NCI-H82 treated with DMSO at 0.1 percent for 48 hours (cell line): ENCODE data around the gene FSTL1.

ENCODE experiments used
- DNase-seq: peaks from one replicate; lab custom pipeline; 2025; ENCODE audit not compliant: unreplicated experiment; lab: John Stamatoyannopoulos, UW

FSTL1 gene

DNA sequence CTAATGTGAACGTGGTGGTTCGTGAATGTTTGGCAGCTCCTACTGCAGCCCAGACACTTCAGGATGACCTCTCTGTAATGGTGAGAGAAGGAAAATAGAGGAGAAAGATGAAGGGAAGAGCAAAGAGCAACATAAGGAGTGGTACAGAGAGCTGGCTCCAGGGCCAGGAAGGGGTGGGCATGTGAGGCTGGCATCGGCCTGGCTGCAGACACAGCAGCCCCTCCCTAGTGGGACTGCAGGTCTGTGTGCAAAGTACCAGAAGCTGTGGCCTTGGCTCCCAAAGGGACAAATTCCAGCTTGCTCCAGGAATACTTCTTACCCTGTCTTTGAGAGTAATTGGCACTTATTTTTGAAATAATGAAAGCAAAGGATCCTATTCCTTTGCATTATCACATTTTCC is 10.0 kb downstream of the FSTL1 start:
- no peak for DNase-seq

DNA sequence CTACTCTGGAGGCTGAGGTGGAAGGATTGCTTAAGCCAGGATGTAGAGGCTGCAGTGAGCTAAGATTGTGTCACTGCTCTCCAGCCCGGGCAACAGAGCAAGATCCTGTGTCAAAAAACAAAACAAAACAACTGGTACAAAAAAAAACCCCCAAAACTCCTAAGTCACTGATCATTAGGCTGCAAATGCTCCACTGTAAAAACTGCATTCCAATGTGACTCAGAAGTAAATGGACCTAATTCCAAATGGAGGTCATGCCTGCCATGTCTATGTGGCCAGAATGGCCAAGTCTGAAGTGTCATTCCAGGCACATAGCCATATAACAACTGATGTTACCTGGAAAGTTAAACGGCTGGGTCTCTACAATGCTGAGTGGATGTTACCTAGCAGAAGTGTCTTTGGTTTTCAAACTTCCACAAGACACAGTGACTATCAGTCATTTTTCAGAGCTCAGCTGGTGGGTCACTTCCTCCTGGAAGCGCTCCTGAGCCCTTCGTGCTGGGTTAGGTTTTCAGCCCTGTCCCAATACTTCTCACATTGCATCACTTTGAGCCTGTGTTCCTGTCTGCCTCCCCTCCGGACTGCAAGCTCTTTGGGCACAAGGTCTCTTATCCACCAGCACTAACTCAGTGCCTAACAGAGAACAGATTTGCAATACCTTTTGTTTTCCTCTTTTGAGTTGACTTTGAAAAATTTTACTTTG is 10.6 kb downstream of the FSTL1 start:
- DNase-seq, result no peak

DNA sequence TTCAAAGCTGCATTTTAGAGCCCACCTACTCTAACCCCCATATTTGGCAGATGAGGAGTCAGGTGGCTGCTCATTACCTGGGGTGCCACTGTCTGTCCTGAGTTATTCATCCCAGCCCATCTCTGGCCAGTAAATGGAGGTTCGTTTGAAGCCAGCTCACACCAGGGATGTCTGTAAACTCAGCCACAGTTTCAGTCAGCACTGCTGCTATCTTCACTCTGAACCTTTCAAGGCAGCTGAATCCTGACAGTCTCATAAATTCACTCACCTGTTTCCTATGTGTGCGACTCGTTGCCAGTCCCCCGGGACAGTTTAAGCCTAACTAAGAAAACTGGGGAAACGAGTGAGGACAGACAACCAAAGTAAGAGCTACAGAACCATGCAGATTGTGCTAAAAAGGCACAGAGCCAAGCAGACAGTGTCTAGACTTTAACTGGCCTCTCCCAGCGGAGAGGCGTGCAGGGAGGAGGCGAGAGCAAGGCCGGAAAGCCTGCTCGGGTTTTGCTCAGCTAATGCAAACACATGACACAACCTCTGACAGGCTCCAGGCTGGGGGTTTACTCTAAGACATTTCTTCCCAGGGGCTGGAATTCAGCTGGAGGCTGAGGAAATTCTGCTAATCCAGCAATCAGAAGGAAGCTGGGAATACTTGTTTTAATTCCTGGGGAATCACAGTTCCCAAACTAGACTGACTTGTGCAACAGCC is 12.0 kb downstream of the FSTL1 start:
- DNase-seq, result no peak

DNA sequence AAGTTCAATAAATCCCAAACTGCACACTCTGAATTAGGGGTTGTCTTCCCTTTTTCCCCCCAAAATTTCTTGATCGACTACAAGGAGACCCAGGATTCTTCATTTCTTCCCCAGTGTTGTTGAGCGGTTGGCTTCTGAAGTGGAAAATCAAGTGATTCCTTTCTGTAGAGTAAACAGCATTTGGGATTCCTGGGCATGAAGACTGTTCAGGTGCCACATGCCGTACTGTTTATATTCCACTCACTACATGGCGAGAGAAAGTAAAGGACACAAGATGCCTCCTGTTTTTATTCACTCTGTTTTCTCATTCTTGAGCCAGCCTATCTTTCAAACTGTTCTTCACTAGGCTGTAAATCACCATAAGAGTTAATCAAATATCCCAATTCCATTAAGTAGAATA is 12.6 kb downstream of the FSTL1 start:
- DNase-seq, result no peak

DNA sequence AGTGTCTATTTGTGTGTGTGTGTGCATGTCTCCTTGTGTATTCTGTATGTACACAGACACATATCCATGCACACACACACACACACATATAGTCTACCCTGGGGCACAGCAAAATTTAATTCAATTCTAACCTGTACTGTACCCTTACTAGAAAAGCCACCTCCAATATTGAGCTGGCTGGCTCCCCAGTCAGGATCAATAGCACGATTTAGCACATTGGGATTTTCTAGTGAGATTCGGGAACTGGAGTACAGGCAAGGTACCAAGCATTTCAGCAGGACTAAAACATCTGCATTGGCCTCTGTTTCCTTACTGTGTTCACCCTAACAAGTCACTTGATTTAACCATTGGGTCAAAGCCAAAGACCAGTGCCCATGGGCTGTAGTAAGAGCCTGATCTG is 13.2 kb downstream of the FSTL1 start:
- no peak for DNase-seq

DNA sequence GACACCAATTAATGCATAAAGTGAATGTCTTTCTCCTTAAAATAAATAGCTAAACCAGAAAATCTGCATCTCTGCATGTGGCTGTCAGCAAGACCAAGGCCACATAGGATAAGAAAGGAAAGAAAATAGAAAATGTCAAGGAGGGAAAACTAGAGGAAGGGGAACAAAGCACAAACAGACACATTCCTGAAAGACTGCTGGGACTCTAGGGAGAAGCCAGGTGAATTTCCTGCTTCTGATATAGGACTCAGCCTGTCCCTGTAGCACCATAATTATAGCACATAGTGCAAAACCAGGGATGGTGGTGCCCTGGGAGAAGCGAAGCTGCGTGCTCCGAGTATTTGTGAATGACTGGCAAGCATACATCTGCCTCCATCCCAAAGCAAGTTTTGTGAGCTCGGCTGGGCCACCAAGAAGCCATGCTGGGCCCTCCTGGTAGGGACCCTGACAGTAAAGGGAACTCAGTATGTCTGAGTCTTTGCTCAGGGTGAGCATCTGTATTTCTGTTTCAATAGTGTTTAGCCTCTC is 14.2 kb downstream of the FSTL1 start:
- no peak for DNase-seq

DNA sequence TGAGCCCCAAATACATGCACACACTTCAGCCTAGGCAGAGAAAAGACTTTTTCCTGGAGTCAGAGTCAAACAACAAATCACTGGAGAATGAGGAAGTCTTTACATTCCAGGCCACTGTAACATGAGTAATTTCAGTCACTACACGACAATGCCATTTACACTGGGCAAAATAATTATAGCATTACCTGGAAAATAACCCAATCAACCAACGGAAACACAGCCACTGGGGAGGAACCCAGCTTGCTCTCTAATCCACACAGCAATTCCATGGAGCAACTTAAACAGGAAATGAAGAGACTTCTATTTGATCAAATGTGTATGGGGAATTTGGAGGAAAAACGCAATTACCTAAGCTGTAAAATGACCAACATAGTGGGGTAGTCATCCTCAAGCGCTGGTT is 15.2 kb downstream of the FSTL1 start:
- DNase-seq, result no peak

DNA sequence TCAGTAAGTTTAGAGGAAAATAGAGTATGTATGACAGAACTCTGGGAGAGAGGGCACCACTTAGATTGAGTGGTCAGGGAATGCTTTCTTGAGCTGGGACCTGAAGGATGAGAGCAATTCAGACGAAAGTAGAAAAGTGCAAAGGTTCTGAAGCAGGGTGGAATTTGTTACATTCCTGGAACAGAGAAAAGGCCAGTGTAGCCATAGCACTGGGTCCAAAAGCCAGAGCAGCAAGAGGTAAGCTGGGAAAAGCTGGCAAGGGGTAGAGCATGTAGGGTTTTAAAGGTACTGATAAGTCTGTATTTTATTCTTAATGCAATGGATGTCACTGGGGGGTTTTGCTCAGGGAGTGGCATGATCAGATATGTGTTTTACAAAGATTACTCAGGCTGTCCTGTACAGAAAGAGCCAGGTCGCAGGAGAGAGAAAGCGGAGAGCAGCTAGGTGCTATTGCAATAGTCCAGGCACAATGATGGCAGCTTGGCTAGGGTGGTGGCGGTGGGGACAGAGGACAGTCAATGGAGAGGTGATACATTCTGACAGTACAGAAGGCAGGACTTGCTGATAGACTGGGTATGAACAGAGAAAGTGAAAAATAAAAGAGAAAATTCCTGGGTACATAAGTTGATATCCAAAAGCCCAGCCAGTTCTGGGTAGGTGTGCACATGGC is 17.0 kb downstream of the FSTL1 start:
- no peak for DNase-seq

DNA sequence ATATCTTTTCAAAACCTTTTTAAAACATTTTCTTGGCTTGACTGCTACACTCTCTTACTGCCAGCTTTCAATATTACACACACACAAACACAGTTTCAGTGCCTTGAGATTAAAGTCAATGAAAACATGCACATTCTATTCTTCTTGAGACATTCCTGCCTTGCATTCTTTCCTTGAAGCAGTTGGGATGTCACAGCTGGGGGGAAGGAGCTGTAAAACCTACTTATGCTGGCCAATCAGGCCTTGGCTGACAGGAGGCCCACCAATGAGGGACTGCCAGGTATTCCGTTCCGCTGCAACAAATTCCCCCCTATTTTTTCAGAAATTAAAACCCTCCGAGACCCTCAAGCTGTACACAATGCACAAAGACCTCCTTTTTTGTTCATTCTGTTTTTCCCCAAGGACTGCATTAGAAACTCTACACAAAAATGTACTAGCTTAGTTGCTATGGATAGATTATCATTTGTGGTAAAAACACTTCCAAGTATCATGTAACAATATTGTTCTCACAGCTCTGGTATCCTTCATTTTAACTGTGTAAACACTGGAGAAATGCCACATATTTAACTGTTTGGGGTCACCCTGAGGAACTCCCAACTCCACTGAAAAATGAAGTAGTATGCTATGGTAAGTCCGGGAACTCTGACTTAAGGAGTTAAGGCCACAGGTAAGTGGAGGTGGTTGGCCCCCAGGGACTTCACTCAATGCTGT is 18.5 kb downstream of the FSTL1 start:
- DNase-seq, result no peak

DNA sequence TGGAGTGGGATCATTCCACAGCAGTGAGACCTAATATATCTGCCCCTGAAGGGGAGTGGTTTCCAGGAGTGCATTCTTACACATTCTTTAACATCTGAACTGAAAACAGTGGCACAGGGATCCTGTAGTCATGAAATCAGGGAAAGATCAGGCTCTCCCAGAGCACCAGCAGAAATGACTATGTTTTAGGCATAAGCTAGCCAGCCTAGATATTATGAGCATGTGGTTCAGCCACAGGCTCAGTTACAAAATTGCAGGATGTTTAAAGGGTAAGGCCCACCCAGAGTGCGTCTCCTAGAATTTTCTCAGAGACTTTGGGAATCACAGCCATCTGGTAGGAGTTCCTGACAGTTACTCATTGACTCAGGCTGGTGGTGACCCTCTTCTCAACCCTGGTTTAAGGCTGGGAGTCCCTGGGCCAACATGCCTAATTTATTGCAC is 20.9 kb downstream of the FSTL1 start:
- DNase-seq, result no peak

DNA sequence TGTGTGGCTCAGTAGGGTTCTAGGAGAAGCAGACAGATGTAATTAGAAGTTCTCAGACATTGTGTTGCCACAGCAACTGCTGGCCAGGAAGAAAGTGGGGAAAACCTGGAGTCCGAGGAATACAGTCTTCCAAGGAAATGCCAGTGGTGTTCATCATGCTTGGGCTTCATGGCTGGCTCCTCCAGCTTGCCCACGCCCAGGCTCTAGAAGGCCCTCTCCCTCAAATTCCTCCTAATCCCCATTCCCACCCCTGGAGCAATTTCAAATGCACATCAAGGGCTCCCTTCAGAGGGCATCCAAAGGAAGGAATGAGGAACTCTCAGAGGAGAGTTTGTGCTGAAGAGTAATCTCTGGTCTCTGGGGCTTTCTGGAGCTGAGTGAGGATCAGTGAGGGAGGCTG is 21.9 kb downstream of the FSTL1 start:
- no peak for DNase-seq

DNA sequence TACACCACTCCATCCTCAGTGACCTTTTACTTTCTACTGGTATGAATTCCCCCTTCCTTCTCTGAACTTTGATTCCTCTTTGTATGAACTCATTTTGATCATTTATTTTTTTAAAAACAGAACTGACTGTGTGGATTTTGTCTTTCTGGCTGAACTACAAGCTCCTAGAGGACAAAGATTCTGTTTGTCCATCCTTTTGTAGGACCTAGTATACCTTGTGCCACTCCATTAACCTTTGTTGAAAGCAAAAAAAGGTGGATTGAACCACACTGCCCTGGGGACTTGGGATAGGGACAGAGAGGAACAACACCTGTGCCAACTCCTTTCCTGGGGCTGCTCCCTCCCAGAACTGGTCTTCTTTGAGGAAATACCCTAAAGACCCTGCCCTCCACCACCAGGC is 23.6 kb downstream of the FSTL1 start:
- DNase-seq, result no peak

DNA sequence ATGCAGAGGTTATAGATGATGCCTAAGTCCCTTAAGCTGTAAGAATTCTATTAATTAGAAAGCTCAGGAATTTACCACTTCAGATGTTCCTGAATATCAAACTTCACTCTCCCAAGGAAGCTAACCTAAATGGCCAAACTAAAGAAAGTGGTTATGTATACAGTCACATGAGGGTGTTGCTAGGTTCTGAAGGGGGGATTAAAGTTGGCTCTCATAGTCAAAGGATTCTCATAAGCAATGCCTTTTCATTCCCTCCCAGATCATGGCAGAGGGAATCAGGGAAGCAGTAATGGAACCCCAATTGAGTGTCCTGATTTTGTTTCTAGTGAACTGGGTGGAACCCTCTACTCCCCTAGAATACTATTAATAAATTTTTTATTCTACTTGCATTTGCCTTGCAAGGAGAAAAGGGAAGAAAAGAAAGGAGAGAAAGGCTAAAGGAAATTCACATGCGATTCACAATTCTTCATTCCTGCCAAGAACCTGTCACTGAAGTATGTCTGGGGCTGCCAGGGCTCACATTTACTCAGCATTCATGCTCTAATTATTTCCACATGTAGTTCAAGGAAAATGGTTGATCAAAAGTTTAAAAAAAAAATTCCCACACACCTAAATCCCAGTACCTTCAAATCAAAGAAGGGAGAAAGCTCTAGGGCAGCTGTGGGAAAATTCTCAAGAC is 25.1 kb downstream of the FSTL1 start:
- no peak for DNase-seq

DNA sequence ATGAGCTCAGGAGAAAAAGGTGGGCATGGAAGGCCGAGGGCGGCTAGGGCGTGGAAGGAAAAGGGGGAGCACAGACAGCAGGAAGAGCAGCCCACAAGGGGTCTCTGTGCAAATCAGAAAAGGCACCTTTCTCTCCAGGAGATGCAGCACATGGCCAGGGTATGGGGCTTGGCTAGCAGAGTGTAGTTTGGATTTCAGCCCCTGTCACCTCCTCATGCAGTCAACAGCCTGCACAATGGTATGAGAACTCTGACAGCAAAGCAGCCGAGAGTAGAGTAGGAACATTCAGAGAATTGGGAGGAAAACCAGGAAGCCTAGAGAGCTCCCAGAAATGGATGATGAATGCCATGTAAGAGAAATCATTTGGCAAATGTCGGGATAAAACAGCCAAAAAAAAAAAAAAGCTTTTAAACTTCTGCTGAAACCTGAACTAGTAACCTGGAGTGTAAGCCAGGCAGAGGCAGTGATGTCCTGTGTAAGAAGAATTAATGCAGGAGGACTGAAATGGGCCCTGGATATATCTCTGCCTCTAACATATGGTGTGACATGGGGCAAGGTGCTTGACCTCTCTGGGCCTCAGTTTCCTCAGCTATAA is 25.7 kb downstream of the FSTL1 start:
- no peak for DNase-seq

DNA sequence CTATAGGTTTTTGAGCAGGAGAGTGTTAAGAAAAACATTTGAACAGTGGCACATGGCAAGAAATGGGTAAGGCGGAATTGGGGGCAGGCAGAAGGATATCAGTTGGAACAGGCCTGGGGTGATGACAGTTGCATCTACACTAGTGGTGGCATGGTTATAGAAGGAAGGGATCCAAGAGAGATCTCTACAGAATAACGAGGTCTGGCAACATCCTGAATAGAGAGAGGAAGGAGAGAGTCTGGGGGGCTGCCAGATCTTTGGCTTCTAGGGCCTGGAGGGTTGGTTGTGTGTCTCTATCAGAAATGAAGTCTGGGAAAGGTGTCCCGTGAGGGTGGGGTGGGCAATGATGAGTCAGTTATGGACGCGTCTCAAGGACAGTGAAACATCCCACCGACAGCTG is 26.3 kb downstream of the FSTL1 start:
- no peak for DNase-seq

DNA sequence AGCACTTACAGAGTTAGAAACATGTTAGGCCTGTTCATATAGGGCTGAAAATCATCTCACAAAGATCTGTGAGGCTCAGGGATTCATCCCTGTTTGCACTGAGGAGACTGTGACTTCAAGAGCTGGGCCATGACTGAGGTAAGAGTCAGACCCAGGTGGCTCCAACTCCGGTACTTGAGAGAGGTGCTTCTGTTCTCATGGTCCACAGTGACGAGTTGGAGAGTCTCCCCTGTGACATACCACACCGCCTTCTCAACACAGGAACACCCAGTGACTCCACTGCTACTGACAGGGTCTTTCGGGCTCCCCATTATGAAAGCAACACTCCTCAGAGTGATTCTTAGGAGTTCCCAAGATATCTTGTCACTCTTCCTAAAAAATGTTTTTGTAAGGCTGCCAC is 27.4 kb downstream of the FSTL1 start:
- no peak for DNase-seq

DNA sequence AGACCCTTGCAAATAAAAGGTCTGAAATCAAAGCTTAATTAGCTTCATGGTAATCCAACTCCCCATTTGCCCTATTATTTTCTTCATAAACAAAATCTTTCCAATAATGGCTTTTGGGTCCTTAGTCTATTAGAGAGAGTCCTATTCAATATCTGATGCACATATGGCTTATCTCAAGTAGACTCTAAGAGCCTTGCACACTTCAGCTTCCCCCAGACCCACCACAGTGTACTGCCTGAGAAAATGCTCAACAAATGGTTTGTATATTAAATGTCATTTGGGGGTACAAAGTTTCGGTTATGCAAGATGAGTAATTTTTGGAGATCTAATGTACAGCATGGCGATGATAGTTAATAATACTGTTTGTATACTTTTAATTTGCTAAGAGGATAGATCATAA is 28.9 kb downstream of the FSTL1 start:
- DNase-seq, result no peak

DNA sequence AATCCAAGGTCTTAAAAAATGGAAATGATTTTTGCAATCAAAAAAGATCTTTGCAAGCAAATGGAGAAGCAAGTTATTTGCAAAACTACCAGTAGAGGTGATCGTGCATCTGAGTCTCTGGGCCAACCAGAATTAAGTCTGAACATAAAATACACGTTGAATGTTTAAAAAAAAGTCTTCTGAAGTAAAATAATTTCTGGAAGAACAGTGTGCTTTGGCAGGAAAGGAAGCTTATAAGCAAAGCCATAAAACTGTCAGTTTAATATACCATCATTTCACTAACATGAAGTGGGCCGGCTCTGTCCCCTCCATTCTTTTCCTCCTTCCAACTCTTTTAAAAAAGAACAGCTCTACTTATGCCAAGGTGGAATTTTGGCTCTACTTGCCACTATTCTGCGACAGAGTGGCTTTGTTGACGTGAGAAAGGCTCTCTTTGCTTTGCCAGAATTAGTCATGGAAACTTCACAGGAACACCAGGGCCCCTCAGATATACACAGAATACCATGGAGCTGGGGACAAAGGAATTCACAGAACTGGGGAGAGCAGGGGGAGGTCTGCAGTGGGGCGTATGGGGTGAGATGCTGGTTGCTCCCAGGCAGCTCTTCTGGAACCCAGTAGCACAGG is 29.8 kb downstream of the FSTL1 start:
- no peak for DNase-seq

DNA sequence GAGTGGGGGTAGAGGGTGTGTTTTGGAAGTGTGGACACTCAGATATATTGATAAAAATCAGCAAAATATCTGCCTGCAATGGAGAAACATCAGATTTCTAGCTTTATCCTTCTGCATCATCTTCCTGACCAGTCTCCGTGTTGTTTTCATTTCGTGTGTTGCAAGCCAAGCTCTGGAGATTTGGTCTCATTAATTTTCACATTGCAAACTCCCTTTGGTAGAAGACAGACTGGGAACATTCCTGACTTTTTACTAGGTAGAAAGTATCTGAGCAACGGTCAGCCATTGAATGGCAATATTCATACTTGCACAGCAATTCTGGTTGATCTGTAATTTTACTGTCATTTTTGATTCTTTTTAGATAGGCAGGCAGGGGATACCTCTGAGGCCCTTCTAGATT is 30.4 kb downstream of the FSTL1 start:
- DNase-seq, result no peak

DNA sequence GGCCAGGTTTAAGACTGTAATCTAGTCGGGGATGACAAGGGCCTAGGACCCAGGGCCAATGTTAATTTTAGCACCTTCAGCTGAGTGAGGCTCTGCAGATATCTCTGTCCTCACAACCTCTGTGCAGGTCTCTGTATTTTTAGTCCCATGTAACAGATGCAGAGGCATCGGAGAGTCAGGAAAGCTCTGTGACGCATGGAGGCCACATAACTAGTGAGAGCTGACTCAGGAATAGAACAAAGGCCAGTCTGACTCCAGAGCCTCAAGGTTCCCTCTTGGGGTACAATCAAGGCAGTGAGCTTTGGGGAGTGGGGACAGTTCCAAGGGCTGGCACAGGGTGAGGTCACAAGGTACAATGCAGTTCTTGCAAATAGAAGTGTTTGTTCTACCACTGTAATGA is 31.0 kb downstream of the FSTL1 start:
- DNase-seq, result no peak
